Measurements from ENCODE around the gene POLDIP2. TPM values are rescaled to one million over a fixed set of nuclear protein-coding genes. Genes with fewer than 3 reads are reported as not detected.

POLDIP2 gene
- total RNA-seq, 1 donor from 2014 or later = 70.4 TPM

- Mint-ChIP-seq H3K36me3 (ENCODE audit: low read depth) (peaks cover 32% of the 10 kb centered on the region), H3K27me3 (ENCODE audit: low read depth) (no peaks in the 10 kb centered on the region), H3K4me1 (ENCODE audit: low read depth) (no peaks in the 10 kb centered on the region), H3K27ac (ENCODE audit: unreplicated experiment) (no peak overlapping the region), H3K4me3 (ENCODE audit: unreplicated experiment) (no peak overlapping the region), H3K9me3 (ENCODE audit: low read depth) (no peaks in the 10 kb centered on the region)
- no peak for TF ChIP-seq CTCF (IDR thresholded peaks at IDR 0.05)
- no peak for DNase-seq (ENCODE audit: low spot score)
These were observed 33.2 kb upstream of the POLDIP2 start for GRCh38 chr17:28390563-28390962.

- H3K27ac Mint-ChIP-seq (ENCODE audit: unreplicated experiment) = no peak overlapping the region
- H3K9me3 Mint-ChIP-seq (ENCODE audit: low read depth) = no peaks in the 10 kb centered on the region
- no peak for DNase-seq (ENCODE audit: low spot score)
- H3K4me3 Mint-ChIP-seq (ENCODE audit: unreplicated experiment) = no peak overlapping the region
- TF ChIP-seq CTCF (IDR thresholded peaks at IDR 0.05) = no peak
- peaks cover 33% of the 10 kb centered on the region for H3K36me3 Mint-ChIP-seq (ENCODE audit: low read depth)
- no peaks in the 10 kb centered on the region for H3K27me3 Mint-ChIP-seq (ENCODE audit: low read depth)
- H3K4me1 Mint-ChIP-seq (ENCODE audit: low read depth) = no peaks in the 10 kb centered on the region
These were observed 32.8 kb upstream of the POLDIP2 start for GRCh38 chr17:28390141-28390540.

GRCh38 chr17:28388106-28388505, 30.8 kb upstream of the POLDIP2 start:
- no peak overlapping the region for H3K27ac Mint-ChIP-seq (ENCODE audit: unreplicated experiment)
- no peak overlapping the region for H3K4me3 Mint-ChIP-seq (ENCODE audit: unreplicated experiment)
- H3K4me1 Mint-ChIP-seq (ENCODE audit: low read depth) = no peaks in the 10 kb centered on the region
- no peak for DNase-seq (ENCODE audit: low spot score)
- H3K9me3 Mint-ChIP-seq (ENCODE audit: low read depth) = no peaks in the 10 kb centered on the region
- no peak for TF ChIP-seq CTCF (IDR thresholded peaks at IDR 0.05)
- H3K27me3 Mint-ChIP-seq (ENCODE audit: low read depth) = no peaks in the 10 kb centered on the region
- peaks cover 32% of the 10 kb centered on the region for H3K36me3 Mint-ChIP-seq (ENCODE audit: low read depth)

- Mint-ChIP-seq H3K4me3 (ENCODE audit: unreplicated experiment) (no peak overlapping the region), H3K4me1 (ENCODE audit: low read depth) (no peaks in the 10 kb centered on the region), H3K36me3 (ENCODE audit: low read depth) (peaks cover 35% of the 10 kb centered on the region), H3K9me3 (ENCODE audit: low read depth) (no peaks in the 10 kb centered on the region), H3K27ac (ENCODE audit: unreplicated experiment) (no peak overlapping the region), H3K27me3 (ENCODE audit: low read depth) (no peaks in the 10 kb centered on the region)
- TF ChIP-seq CTCF (IDR thresholded peaks at IDR 0.05) = no peak
- no peak for DNase-seq (ENCODE audit: low spot score)
These were observed 29.1 kb upstream of the POLDIP2 start for GRCh38 chr17:28386391-28386790.

GRCh38 chr17:28385406-28385805, 28.1 kb upstream of the POLDIP2 start:
- Mint-ChIP-seq H3K4me3 (ENCODE audit: unreplicated experiment) (no peak overlapping the region), H3K9me3 (ENCODE audit: low read depth) (no peaks in the 10 kb centered on the region), H3K27me3 (ENCODE audit: low read depth) (no peaks in the 10 kb centered on the region), H3K4me1 (ENCODE audit: low read depth) (no peaks in the 10 kb centered on the region), H3K27ac (ENCODE audit: unreplicated experiment) (no peak overlapping the region), H3K36me3 (ENCODE audit: low read depth) (peaks cover 27% of the 10 kb centered on the region)
- peak; percentile 66 for DNase-seq (ENCODE audit: low spot score)
- no peak for TF ChIP-seq CTCF (IDR thresholded peaks at IDR 0.05)
